Neural progenitor cell (in vitro differentiated cells): ENCODE results near the gene RAB37.

Experiments used
- EZH2 ChIP-seq: fragments of 200-600 bp; sonication (generic); IDR thresholded peaks from 2 replicates; pipeline ENCODE4 v1.6.1; 2017; ENCODE audit warnings: antibody characterized with exemption, mild to moderate bottlenecking, moderate library complexity
- EZH2phosphoT487 ChIP-seq: fragments of 200-600 bp; sonication (generic); IDR thresholded peaks from 2 replicates; pipeline ENCODE4 v1.6.1; 2017; ENCODE audit warnings: antibody characterized with exemption
- TF ChIP-seq, protein P1 (sequence below): fragments of 200-600 bp; sonication (generic); IDR thresholded peaks from 2 replicates; pipeline ENCODE4 v1.5.1; 2017; ENCODE audit warnings: antibody characterized with exemption, mild to moderate bottlenecking

DNA sequence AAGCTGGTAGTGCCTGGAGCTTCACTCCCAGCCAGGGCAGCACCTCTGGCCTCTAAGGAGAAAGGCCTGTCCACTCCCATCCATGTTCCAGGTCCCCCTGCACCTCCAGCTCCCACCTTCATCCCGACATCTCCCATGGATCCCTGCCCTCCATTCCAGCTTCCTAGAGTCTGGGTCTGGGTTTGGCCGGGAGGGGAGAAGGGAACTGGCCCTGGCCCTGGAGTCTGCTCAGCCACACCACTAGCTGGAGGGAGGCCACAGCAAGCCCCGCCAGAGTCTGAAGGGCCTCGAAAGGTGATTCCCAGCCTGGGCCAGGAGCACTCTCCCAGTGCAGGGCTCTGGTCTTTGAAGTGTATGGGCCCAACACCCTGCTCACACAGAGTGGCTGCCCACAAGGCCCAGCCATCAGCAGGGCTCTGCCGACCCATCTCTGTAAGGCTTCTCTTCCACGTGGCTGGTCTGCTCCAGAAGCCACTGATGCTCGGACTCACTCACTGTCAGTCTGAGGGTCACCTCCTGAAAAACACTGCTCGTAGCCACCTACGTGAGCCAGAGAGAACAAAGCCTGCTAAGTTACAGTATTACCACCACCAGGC lies 34.4 kb downstream of the RAB37 start:
- TF ChIP-seq, protein P1, sequence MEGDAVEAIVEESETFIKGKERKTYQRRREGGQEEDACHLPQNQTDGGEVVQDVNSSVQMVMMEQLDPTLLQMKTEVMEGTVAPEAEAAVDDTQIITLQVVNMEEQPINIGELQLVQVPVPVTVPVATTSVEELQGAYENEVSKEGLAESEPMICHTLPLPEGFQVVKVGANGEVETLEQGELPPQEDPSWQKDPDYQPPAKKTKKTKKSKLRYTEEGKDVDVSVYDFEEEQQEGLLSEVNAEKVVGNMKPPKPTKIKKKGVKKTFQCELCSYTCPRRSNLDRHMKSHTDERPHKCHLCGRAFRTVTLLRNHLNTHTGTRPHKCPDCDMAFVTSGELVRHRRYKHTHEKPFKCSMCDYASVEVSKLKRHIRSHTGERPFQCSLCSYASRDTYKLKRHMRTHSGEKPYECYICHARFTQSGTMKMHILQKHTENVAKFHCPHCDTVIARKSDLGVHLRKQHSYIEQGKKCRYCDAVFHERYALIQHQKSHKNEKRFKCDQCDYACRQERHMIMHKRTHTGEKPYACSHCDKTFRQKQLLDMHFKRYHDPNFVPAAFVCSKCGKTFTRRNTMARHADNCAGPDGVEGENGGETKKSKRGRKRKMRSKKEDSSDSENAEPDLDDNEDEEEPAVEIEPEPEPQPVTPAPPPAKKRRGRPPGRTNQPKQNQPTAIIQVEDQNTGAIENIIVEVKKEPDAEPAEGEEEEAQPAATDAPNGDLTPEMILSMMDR: no peak
- TF ChIP-seq EZH2 (no peak), EZH2phosphoT487 (no peak)
